Measurements from ENCODE around the gene COL27A1.

COL27A1 gene

DNA sequence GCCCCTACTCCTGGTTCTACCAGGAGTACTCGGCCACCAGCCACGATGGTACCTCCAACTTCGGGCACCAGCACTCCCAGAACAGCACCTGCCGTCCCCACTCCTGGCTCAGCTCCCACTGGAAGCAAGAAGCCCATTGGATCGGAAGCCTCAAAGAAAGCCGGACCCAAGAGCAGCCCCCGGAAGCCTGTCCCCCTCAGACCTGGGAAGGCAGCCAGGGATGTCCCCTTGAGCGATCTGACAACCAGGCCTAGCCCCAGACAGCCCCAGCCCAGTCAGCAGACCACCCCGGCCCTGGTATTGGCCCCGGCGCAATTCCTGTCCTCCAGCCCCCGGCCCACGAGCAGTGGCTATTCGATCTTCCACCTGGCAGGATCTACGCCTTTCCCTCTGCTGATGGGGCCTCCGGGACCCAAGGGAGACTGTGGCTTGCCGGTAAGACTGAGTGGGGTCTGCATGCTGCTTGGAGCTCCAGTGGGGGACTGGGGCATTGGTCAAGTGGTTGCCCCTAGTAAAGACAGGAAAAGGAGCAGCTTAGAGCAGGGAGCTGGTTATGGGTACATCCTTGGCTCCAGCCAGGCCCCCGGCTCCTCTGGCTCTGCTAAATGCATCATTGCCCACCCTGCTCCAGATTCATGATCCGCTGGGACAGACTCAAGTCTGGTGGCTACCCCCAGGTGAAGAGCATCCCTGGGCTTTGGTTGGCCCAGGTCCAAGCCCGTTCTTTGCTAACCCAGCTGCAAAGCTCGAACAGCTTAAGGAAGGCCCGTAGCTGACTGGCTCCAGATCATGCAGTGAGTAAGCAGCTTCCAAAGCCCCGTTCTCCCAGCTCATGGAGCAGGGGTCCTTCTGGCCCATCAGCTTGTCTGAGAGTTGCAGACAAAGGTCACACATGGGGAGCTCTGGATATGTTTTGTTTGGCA lies 14.0 kb downstream of the COL27A1 start:
- DNase-seq = no peak

DNA sequence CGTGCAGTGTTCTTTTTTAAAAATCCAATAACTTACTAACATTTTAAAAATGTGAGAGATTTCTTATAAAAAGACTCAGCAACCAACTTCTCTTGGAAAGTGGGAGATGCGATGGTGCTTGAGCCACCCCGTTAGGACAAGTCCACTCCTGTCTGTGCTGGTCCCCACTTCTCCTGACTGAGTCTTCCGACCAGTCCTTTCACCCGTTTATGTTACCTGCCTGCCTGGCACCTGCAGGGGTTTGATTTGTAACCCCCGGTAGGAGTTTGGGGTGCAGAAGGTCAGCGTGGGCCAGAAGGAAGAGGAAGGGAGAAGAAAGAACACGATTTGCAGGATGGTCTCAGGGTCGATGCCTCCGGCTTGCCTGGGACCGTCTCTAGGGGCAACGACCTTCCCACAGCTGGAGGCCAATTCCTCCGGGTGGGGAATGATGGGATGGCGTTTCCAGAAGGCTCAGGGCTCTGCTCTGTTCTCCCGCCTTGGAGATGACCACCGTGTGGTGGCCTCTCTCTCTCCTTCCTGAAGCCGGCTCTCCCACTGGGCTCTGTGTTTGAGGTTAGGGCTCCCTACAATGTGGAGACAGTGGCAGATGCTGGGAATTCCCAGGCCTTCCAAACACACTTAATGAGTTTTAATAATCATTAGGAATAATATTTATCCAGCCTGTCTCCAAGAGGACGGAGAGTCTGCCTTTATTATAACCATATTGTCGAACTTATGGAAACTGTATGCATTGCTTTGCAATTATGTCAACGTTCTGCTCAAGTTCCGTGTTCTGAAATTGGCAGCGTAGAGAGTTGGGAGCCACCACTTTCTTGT lies 14.8 kb downstream of the COL27A1 start:
- DNase-seq = no peak

DNA sequence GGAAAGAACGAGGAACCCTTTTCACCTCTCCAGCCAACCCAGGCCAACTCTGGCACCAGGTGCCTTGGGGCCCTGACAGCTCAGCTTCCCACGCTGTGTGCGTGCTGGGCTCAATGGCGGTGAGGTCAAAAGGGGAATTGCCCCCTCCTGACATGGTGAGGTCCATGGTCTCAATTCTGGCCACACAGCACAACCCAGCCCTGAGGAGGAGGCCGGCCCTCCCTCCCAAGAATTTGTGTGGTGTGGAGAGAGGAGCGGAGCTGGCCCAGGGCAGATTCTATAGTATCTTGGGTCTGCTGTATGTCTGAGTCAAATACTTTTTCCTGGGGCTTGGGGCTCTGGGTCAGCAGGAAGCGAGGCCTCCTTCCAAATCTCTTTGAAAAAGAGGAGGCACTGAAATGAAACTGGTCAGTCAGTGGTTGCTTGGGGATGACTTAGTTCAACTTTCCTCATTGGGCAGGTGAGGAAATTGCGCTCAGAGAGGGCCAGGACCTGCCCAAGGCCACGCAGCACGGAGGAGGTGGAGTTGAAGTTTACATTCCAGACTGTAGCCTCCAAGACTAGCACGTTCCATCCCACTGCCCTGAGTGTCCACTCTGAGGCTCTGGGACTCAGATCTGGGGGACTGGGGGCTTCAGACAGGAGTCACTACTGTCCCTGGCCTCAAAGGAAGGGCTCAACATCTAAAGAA lies 15.6 kb downstream of the COL27A1 start:
- DNase-seq = no peak

DNA sequence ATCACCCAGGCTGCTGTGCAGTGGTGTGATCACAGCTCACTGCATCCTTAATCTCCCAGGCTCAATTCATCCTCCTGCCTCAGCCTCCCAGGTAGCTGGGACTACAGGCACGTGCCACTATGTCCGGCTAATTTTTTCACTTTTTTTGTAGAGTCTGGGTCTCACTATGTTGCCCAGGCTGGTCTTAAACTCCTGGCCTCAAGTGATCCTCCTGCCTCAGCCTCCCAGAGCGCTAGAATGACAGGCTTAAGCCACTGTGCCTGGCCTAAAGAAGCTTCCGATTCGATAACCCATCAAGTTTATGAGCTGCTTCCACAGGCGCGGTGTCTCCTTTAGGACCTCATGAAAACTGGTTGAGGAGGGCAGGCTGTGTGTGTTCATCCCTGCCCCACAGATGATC lies 16.2 kb downstream of the COL27A1 start:
- DNase-seq = no peak

DNA sequence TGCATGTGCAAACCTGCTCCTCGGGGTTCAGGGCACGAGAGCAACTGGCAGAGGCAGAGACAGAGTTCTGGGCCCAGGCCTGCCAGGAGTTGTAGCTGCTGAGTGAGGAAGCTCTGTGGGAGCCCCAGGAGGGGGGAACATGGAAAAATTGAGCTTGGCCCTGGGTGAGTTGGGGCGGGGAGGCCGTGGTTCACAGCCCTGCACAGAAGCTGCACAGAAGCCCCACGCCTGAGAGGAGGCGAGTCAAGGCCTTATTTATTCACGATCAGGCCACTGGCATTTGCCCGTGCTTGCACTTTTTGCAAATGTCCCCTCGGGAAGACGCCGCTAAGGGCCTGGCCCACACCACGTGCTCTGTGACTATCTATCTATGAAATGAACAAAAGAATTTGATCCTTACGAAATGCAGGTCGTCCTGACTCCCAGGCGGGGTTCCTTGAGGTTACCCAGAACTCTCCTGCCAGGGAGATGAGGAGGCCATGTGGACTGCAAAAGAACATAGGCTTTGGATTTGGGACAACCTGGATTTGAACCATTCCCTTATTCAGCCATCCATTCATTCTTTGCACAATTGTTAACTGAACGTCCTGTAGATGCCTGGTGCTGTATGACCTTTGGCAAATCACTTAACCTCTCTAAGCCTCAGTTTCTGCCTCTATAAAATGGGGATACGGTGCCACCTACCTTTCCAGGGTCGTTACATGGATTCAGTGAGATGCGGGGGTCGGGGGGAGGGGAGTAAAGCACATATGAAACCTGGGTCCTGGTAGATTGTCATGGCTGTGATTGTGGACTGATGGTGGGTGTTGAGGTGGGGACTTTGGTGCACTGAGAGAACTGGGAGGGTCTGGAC lies 17.9 kb downstream of the COL27A1 start:
- DNase-seq = no peak

DNA sequence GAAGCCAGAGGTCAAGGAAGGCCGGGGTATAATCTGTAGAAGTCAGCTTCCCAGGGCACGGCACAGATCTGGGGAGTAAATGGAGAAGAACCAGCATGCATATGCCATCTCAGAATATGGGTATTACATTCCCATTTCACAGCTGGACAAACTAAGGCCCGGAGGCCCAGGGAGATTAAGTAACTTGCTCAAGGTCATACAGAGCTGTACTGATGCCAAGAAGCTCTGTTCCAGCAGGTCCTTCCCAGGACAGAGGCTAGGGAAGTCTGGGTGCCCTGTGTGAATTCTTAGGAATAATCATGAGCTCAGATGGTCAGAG lies 19.2 kb downstream of the COL27A1 start:
- no peak for DNase-seq

DNA sequence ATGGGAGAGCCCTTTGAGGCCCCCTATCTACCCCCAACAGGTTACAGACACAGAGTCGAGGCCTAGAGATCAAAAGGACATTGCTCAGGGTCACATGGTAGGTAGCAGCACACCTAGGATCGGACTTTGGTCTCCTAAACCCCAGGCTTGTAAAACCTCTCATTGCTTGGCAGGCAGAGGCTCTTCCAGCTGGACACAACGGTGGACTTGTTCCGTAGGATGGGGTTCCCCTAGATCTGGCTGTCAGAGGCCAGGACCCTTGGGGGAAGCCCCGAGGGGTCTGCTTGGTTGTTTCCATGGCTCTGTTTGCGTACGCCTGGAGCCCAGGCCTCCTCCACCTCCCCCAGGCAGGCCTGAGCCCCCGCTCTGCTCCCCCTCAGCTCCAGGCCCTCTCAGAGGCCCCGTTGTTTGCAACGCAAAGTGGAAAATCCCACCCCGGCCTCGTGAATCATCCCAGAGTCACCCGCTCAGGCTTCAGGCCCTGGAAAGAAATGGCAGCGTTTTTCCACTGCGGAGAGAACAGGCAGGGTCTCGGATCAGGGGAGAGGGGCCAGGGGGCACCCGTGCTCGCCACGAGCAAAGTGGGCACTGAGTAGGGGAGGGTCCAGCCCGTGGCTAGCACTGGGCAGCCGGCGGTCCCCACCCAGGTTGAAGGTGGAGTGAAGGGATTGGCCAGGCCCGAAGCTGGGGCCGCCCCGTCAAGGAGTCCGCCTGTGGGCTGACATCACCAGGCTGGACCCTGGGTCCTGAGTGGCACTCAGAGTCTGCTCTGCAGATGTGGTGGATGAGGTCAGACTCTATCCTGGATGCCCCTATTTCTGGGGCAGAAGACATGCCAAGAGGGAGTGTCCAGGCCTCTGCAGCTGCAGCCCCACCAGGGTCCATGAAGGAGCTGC lies 19.8 kb downstream of the COL27A1 start:
- no peak for DNase-seq

DNA sequence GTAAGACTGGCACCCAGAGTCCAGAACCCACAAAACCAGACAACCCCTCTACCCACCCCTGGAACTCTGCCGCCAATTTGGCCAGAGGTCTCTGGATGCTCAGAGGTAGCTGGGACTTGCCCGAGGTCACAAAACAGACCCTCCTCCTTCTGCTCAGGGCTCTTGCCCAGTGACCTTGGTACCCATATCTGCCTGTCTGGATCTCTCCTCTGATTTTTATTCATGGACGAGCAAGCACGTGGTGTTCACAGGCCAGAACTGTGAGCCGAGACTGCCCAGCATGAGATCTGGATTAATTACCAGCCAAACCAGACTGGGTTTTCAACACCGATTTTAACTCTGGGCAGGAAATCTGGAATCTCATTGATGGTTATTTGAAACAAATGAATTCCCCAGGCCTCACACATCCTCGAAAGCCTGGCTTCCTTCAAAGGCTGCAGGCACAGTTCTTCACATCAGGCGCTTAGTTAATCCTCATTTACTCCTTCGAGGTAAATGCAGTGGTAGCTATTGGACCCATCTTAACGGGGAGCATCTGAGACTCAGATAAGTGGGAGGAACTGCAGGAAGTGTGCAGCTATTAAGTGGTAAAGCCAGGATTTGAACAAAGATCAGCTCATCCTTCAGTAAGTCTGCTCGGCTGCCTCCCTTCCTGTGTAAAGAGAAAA lies 21.4 kb downstream of the COL27A1 start:
- no peak for DNase-seq

DNA sequence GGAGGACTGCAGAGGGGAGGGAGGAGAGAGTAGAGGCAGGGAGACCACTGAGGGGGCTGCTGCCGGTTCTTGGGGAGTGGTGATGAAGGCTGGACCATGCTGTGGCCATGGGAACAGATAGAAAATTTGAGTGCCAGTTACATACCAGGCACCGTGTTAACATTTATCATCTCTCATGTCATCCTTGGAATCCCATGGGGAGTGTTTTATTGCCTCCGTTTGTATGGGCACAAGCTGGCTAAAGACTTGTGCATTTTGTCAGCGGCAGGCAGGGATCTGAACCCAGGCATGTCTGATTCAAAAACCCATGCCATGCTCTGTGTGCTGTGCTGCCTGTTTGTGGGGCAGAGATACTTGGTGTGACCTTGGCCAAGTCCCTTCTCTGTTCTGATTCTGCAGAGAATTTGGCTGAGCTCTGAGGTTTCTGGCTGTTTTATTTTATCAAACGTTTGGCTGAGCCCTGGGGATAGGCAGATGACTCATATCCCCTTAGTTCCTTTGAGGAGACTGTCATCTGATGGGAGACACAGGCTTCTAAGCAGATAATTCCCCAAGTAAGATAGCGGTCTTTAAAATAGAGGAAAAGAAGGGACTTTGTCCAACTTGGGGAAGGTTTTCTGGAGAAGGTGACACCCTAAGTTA lies 22.2 kb downstream of the COL27A1 start:
- DNase-seq = peak; percentile 28

DNA sequence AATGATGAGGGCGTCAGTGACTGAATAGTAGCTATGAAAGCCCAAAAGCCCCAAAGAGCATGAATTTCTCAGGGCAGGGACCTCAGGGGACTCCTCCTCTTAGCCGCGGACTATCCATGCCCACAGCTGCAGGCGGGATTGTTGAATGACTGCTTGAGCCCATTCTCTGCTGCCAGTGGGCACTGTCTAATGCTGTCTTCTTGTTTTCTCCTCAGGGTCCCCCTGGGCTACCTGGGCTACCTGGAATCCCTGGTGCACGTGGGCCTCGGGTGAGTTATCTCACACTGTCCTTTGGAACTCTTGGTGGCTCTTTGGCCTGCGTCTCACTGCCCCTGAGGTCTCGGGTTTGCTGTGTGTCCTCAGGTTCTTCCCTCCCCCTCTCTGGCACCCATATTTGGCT lies 22.7 kb downstream of the COL27A1 start:
- DNase-seq = no peak

DNA sequence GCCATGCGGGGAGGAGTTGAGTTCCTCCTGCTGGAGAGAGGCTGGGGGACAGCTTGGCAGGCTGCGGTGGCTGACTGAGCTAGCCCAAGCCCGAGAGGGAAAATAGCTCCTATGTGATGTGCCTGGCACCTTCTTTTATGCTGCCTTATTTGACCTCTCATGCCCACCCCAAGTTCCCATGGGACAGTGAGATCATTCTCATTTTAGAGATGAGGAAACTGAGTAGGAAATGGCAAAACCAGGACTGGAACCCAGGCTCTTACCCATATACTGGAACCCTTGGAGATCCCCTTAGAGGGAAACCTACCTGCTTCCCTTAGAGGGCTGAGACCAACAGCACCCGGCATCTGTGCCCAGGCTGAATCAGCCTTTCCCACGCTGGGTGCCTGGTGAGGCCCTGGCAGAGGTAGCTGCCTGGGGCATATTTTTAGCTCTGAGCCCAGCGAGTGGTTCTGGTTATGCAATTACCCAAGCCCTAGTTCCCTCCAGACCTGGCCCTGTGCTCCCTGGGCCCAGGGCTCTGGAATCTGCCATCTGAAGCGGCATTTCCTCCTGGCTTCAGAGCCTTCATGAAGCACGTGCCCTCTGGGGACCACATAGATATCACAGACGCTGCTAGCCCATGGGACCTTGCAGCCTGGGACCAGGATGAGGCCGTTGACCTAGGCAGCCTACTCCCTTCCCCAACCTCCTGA lies 23.6 kb downstream of the COL27A1 start:
- no peak for DNase-seq

DNA sequence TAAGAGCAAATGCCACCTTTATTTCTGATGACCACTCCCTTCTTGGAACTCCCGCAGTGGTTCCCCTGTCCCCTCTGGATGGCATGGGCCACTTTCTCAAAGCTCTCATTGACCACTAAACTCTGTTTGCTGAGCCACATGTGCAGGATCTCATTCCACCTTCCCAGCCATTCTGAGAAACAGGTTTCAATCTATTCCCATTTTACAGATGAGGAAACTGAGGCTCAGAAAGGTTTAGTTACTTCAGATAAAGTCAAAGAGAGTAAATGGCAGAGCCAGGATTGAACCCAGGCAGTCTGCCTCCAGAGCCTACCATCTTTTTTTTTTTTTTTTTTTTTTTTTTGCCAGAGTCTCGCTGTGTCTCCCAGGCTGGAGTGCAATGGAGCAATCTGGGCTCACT lies 24.2 kb downstream of the COL27A1 start:
- DNase-seq = no peak

DNA sequence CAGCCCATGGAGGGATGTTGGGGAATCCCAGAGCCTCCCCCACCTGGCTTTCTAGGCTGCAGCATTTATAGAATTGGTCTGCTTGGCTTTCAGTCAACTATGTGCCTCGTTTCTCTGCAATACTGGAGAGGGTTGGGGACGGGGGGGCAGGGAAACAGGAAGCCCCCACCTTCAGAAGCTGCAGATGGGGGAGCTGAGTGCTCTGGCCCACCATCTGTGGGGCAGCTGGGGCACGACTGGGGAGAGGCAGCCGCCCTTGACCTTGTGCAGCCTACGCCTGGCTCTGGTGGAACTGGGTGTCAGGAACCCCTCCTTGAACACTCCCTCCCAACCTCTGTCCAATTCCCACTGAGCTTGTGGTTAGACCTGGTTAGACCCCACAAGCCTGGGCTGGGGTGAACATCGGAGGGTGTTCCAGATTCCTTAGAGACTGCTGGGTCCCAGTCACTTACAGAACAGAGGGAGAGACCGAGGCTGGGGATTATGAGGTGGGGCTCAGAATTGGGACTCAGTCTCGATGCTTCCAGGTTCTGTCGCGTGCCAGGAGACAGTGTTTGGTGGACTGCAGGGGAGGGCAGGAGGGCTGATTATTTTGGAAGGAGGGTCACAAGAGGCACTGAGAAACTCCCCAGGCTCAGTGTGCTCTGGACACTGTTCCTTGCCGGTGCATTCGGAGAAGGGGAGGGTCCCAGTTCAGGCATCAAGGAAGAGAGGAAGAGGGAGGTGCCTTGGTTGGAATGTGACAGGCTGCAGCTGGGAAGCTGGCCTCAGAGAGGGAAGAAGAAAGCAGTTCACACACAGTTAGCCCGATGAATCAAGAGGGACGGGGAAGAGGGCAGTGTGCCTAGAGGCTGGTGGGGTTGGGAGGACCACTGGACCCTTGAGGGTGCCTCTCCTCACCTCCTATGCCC lies 25.6 kb downstream of the COL27A1 start:
- no peak for DNase-seq

DNA sequence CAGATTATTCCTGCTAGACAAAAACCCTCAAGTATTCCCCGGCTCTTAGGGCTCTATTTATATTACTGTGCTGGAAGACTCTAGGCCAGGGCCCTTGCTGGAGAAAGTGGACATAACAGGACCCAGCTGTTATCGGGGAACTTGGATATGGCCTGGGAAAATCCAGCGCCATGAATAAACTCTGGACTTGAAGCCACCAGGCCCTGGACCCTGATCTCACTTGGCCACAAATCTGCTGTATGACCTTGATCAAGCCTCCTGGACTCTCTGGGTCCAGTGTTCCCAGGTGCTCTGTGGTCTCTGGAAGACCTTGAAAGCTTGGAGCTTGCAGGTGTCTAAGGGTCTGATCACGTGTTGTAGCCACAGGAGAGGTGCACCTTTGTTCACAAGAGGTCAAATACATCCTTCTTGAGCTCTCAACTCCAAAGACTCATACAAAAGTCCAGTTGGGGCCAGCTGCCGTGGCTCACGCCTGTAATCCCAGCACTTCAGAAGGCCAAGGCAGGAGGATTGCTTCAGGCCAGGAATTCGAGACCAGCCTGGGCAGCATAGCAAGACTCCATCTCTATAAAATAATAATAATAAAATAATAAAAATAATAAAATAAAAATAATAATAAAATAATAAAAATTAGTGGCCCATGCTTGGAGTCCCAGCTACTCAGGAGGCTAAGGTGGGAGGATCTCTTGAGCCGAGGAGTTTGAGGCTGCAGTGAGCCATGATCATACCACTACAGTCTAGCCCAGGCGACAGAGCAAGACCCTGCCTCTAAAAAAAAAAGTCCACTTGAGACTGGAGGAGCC lies 26.5 kb downstream of the COL27A1 start:
- DNase-seq = no peak

DNA sequence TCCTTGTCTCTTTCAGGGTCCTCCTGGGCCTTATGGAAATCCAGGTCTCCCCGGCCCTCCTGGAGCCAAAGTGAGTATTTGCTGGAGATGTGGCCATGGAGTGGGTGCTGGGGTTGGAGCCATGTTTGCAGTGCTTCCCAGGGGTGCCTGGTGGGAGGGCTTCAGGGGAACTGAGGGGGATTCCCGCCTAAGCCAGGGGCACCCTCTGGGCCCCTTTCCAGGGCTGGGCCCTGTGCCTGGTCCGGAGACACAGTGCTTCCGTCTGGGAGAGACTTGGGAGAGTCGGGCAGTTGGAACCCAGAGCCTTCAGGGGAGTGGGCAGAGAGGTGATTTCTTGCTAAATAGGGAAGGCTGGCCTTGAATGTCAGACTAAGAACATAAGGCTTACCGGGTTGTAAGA lies 27.7 kb downstream of the COL27A1 start:
- no peak for DNase-seq

DNA sequence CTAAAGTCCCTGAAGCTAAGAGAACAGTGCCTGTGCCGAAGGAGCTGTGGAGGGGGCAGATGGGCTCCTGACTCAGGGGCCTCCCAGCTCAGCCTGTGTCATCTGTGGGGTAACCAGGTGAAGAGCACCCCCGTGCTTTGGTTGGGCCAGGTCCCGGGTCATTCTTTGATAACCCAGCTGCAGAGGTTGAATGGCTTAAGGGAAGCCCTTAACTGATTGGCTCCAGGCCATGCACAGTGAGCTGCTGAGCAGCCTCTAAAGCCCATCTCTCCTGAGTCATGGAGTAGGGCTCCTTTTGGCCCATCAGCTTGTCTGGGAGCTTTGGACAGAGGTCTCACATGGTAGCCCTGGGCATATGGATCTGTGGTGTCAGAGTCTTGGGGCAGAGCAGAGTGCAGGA lies 28.7 kb downstream of the COL27A1 start:
- DNase-seq = no peak

DNA sequence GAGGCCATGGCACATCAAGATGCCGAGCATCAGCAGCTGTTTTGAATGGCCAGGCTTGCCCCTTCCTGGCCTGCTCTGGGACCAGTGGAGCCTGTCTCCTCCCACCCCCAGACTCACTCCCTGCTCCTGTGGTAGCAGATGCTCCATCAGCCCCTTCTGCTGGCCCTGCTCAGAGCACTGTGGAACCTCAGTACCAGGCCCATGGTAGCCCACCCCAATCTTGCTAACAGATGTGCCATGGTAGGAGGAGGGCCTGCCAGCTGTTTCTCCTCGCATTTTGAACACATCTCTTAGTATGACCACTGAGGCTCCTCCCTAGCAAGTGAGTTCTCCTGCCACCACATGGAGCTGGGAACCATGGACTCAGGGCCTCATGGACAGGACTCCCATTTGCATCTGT lies 29.5 kb downstream of the COL27A1 start:
- no peak for DNase-seq
